AG04449 (cell line): ENCODE measurements around the gene INSIG2.

ENCODE experiments used
- CTCF ChIA-PET: fragments of 350-600 bp; formaldehyde crosslinking; extraction: SDS; loops from one replicate; lab custom pipeline; 2021; ENCODE audit warnings: antibody characterized with exemption; lab: Yijun Ruan, JAX
- POLR2A ChIA-PET: fragments of 400-600, 350-600 bp; formaldehyde crosslinking; extraction: SDS; loops from one replicate; lab custom pipeline; 2020; ENCODE audit warnings: antibody characterized with exemption, inconsistent platforms; lab: Yijun Ruan, JAX
- DNase-seq: peaks from one replicate; pipeline ENCODE4 v3.0.0-alpha.2; 2010; ENCODE audit warnings: low read depth, low spot score
- H3K4me3 ChIP-seq: 2 replicates; pipeline ENCODE4 v1.5.1; 2011; ENCODE audit warnings: low read depth, mild to moderate bottlenecking, control low read depth, low read length
- TF ChIP-seq, protein P1 (sequence below): IDR thresholded peaks from one replicate; pipeline ENCODE4 v1.5.1; 2011; ENCODE audit warnings: mild to moderate bottlenecking, moderate library complexity, low read length, control low read depth, inconsistent platforms; ENCODE audit not compliant: insufficient read depth; ENCODE audit errors: missing control alignments

Gene INSIG2

DNA sequence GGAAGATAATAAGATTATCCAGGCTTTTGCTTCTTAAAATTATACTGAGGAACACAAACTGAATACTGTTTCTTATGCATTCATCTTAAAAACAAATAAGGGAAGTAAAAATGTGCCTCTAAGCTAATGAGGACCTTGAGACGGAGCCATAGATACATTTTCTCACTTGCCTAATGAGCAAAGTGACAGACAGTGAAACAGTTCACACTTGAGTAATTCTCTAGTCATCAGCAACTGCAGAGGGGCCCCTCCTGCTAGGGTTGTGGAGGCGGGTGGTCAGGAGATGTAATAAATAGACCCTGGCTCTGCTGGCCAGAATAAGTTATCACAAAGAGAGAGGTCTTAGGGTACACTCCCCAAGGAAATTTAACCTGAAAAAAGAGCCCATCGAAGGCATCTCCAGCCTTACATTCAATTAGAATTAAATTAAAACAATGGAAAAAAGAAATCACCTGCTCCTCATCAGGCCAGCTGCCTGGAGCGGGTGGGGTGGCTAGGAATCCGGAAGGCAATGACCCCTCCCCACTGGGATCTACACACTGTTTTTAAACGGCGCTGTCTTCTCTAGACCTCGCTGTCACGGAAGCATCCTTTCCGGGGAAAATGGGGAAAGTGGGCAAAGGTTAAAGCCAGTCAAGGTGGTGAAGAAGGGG, 32.6 kb upstream of the INSIG2 start:
- CTCF ChIA-PET: interaction anchor here (13.9 kb wide), 1 partner anchor 7 kb away, joined by 235 read pairs; no protein-coding TSS in a partner anchor
- TF ChIP-seq, protein P1, sequence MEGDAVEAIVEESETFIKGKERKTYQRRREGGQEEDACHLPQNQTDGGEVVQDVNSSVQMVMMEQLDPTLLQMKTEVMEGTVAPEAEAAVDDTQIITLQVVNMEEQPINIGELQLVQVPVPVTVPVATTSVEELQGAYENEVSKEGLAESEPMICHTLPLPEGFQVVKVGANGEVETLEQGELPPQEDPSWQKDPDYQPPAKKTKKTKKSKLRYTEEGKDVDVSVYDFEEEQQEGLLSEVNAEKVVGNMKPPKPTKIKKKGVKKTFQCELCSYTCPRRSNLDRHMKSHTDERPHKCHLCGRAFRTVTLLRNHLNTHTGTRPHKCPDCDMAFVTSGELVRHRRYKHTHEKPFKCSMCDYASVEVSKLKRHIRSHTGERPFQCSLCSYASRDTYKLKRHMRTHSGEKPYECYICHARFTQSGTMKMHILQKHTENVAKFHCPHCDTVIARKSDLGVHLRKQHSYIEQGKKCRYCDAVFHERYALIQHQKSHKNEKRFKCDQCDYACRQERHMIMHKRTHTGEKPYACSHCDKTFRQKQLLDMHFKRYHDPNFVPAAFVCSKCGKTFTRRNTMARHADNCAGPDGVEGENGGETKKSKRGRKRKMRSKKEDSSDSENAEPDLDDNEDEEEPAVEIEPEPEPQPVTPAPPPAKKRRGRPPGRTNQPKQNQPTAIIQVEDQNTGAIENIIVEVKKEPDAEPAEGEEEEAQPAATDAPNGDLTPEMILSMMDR: no peak
- POLR2A ChIA-PET: no interaction called here
- H3K4me3 ChIP-seq: no peak overlapping the region
- no peak for DNase-seq

DNA sequence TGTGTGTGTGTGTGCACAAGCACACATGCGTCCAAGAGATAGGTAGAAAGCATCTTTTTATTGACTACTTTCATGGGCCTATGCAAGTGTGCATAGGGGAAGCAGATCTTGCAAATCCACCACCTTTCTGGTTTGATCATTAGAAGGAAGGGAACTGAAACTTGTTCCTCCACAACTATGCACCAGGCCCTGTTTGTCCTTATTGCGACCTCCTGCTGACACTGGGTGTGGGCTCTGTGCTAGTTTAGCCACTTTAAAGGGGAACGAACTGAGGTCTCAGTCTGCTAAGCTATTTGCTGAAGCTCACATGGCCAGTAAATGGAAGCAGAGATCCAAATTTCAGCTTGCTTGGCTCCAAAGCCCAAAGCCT, 32.1 kb upstream of the INSIG2 start:
- TF ChIP-seq, protein P1: no peak
- CTCF ChIA-PET: interaction anchor here (13.9 kb wide), 1 partner anchor 8 kb away, joined by 235 read pairs; no protein-coding TSS in a partner anchor
- no peak overlapping the region for H3K4me3 ChIP-seq
- POLR2A ChIA-PET: no interaction called here
- DNase-seq: no peak

DNA sequence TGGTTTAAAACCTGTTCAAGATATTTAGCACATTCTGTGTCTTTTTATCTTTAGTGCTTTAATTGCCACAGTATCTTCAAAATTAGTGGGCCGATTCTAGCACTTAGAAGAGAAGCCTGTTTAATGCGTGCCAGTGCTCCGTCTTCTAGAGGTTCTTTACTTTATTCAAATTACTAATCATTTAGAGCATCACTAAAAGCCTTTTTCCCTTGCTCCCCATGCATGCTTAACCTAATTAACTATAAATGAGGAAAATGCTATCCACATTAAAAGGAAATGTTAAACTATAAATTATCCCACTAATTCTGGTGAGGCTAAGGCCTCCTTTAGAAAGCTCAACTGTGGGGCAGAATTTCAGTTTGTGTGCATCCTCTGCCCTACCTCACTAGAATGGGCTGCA, 31.5 kb upstream of the INSIG2 start:
- ChIA-PET POLR2A (no interaction called here), CTCF (interaction anchor here (13.9 kb wide), 1 partner anchor 8 kb away, joined by 235 read pairs; no protein-coding TSS in a partner anchor)
- no peak for DNase-seq
- no peak overlapping the region for H3K4me3 ChIP-seq
- TF ChIP-seq, protein P1: no peak

DNA sequence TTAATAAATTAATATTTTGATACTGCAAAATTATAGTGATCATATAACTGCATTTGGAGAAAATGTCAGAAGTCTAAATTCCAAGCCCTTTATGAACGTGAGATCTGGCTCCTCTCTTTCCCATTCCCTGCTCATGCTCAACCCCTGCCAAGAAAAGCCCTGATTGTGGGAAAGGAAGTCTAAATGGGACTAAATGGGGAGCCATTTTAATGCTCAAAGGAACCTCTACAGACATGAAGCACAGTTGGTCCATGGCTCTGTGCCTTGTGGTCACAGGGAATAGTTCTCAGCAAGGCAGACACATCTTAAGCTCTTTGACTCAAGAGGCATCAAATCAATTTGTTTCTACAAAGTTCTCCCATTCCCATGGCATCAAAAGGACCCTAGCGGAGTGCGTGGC, 29.3 kb upstream of the INSIG2 start:
- TF ChIP-seq, protein P1: no peak
- H3K4me3 ChIP-seq: no peak overlapping the region
- ChIA-PET CTCF (interaction anchor here (3.4 to 13.9 kb wide), 3 partner anchors 11 to 55 kb away, joined by 19 to 235 read pairs (median 50); no protein-coding TSS in a partner anchor), POLR2A (interaction anchor here (1.8 kb wide), 1 partner anchor 11 kb away, joined by 9 read pairs; no protein-coding TSS in a partner anchor)
- no peak for DNase-seq

DNA sequence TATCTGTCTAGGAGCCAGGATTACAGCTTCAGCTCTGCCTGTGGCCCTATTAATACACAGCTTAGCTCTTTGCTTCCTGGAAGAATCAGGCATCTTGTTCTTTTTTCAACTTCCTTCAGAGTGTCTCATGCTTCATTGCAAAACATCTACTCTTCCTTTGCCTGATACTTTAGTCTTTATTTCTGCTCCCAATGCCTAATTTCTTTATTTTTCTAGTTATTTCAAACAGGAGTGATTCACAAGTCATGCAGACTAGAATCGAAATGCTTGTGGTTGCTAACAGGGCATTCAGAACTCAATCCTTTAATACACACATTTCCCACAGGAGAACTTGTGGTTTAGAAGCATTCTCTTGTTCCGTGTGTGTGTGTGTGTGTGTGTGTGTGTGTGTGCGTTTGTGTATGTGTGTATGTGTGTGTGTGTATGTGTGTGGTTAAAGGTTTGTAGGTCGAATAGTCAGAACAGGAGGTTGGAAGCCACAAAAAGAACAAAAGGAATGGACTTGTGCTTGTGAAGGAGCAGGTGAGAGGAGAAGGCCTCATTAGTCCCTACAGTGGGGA, 28.3 kb upstream of the INSIG2 start:
- ChIA-PET POLR2A (interaction anchor here (1.8 kb wide), 1 partner anchor 12 kb away, joined by 9 read pairs; no protein-coding TSS in a partner anchor), CTCF (interaction anchor here (0.8 to 13.9 kb wide), 10 partner anchors 12 to 246 kb away, joined by 3 to 235 read pairs (median 10); partner anchors contain the start of gene DDX18)
- no peak overlapping the region for H3K4me3 ChIP-seq
- TF ChIP-seq, protein P1: no peak
- peak; percentile 97 for DNase-seq
